HS-5 (cell line): Measurements from ENCODE around the gene CCAR1.
"Not testable (repeated sequence)": the region's sequence is repeated elsewhere in the genome, so short reads cannot be mapped to it uniquely, and the experiment has no call there.

ENCODE experiments used
- DNase-seq: peaks from one replicate; pipeline ENCODE4 v3.0.0-alpha.2; 2012; ENCODE audit warnings: low read depth

Gene CCAR1, protein sequence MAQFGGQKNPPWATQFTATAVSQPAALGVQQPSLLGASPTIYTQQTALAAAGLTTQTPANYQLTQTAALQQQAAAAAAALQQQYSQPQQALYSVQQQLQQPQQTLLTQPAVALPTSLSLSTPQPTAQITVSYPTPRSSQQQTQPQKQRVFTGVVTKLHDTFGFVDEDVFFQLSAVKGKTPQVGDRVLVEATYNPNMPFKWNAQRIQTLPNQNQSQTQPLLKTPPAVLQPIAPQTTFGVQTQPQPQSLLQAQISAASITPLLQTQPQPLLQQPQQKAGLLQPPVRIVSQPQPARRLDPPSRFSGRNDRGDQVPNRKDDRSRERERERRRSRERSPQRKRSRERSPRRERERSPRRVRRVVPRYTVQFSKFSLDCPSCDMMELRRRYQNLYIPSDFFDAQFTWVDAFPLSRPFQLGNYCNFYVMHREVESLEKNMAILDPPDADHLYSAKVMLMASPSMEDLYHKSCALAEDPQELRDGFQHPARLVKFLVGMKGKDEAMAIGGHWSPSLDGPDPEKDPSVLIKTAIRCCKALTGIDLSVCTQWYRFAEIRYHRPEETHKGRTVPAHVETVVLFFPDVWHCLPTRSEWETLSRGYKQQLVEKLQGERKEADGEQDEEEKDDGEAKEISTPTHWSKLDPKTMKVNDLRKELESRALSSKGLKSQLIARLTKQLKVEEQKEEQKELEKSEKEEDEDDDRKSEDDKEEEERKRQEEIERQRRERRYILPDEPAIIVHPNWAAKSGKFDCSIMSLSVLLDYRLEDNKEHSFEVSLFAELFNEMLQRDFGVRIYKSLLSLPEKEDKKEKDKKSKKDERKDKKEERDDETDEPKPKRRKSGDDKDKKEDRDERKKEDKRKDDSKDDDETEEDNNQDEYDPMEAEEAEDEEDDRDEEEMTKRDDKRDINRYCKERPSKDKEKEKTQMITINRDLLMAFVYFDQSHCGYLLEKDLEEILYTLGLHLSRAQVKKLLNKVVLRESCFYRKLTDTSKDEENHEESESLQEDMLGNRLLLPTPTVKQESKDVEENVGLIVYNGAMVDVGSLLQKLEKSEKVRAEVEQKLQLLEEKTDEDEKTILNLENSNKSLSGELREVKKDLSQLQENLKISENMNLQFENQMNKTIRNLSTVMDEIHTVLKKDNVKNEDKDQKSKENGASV

DNA sequence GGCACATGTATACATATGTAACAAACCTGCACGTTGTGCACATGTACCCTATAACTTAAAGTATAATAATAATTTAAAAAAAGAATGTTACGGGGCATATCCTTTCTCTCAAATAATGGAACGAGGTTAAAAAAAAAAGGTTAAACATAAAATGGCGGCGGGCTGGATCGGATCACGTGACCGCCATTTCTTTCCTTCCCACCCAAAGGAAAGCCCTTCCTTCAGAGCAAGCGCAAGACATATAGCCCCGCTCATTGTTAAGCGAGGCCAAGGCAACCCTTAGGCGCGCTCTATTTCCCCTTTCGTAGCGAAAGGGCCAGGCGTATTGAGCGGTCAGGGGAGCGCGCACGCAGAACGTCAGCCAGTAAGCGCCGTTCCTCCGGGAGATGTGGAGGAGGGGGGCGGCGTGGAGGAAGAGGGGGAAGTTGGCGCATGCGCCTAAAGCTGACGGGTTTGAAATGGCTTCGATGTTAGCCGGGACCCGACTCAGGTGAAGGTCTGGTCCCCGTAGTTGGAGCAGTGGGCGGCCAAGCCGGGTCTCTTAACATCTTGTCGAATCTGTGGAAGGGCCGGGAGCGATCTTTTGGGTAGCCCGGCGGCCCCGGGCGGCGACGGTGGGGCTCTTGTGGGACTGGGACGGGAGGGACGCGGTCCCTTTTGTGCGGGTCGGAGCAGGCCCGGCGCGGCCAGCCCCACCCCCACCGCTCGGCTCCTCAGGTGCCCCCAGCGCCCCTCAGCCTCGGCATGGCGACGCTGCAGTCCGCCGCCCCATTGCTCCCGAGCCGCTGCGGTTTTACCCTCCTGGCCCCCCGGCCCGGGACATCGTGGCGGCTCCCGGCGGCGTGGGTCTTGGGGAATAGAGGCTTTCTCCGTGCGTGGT, at the start of gene CCAR1:
Gene CCAR1 (plus strand): TSS at position 447 of the 880 bp plus-strand sequence. CDS start 1,266 bp downstream, outside the sequence.
- DNase-seq, result peak; percentile 94

GRCh38 chr10:68684413-68684812, 36.6 kb upstream of the CCAR1 start:
- DNase-seq, result no peak

- no peak for DNase-seq
Observed at GRCh38 chr10:68696018-68696417, 25.0 kb upstream of the CCAR1 start.

- no peak for DNase-seq
Observed at GRCh38 chr10:68697106-68697505, 23.9 kb upstream of the CCAR1 start.

GRCh38 chr10:68700197-68700596, 20.8 kb upstream of the CCAR1 start:
- no peak for DNase-seq

- no peak for DNase-seq
Observed at GRCh38 chr10:68705548-68705947, 15.5 kb upstream of the CCAR1 start.

GRCh38 chr10:68708987-68709386, 12.1 kb upstream of the CCAR1 start:
- not testable (repeated sequence) for DNase-seq

GRCh38 chr10:68713065-68713464, 8.0 kb upstream of the CCAR1 start:
- DNase-seq, result not testable (repeated sequence)

DNA sequence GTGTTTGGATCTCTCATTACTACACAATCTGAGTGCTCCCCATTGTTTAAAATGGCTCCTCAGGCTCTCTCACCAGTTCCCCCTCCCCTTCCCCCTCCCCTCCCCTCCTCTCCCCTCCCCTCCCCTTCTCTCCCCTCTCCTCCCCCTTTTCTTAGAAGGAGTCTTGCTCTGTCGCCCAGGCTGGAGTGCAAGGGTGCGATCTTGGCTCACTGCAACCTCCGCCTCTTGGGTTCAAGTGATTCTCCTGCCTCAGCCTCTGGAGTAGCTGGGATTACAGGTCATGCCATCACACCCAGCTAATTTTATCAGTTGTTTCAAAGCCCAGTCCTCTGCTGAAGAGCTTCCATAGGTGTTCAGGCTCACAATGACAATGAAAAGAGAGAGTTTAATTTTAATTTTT, 3.6 kb upstream of the CCAR1 start:
- no peak for DNase-seq

DNA sequence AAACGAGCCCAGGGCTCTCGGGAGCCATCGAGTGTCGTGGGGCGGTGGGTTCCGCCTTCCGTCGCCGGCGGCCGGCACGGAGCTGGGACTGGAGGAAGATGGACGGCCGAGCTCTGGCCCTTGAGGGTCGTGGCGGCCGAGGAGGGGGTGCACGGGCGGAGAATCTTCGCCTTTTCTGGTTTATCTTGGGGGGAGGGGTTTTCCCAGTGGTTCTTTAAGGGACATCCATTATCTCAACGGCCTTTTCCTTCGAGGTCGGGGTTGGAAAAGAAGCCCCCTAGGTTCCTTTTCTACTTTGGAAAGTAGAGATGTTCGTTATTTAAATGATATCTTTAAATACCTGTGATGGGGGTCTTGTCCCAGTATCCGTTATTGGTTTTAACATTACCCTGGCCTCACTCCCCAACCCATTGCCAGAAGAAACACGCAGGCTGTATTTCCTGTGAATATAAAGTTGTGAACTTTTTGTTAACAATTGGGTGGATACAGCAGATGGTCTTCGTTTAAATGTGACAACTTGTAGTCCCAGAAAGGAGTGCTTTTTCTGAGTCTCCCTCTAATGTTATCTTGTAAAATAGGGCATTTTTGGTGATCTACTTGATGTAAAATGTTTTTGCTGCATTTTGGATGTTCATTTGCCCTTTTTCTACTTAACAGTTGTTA, 765 bp downstream of the CCAR1 start:
- no peak for DNase-seq

DNA sequence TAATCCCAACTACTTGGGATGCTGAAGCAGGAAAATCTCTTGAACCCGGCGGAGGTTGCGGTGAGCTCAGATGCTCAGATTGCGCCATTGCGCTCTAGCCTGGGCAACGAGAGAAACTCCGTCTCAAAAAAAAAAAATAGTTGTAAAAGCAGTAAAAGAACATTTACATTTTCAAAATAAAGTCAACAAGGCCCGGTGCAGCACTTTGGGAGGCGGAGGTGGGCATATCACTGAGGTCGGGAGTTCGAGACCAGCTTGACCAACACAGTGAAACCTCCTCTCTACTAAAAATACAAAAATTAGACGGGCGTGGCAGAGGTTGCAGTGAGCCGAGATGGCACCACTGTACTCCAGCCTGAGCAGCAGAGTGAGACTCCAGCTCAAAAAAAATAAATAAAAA, 4.0 kb downstream of the CCAR1 start:
- DNase-seq, result no peak

DNA sequence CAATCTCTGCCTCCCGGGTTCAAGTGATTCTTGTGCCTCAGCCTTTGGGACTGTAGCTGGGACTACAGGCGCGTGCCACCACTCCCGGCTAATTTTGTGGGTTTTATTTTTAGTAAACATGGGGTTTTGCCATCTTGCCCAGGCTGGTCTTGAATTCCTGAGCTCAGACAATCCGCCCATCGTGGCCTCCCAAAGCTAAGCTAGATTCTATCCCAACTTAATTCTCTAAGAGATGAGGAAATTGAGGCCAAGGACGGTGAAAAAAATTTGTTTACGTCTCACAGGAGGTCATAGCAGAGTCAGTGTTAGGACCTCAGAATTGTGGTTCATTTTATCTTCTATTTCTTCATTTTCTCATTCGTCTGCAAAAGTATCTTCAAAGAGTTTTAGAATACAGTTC, 6.1 kb downstream of the CCAR1 start:
- no peak for DNase-seq

GRCh38 chr10:68732651-68733050, 11.6 kb downstream of the CCAR1 start:
- DNase-seq, result no peak

- DNase-seq, result no peak
Observed at GRCh38 chr10:68734349-68734748, 13.3 kb downstream of the CCAR1 start.

GRCh38 chr10:68735119-68735518, 14.1 kb downstream of the CCAR1 start:
- no peak for DNase-seq

DNA sequence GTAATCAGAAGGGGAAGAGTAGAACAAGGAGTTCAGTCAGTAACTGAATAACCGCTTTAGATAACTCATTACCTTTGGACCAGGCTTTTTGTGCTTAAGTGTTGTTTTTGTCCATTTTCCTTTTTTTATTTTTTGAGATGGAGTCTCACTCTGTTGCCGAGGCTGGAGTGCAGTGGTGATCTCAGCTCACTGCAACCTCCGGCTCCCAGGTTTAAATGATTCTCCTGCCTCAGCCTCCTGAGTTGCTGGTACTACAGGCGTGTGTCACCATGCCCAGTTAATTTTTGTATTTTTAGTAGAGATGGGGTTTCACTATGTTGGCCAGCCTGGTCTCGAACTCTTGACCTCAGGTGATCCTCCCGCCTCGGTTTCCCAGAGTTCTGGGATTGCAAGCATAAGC, 14.7 kb downstream of the CCAR1 start:
- not testable (repeated sequence) for DNase-seq

- DNase-seq, result not testable (repeated sequence)
Observed at GRCh38 chr10:68740676-68741075, 19.6 kb downstream of the CCAR1 start.

GRCh38 chr10:68742397-68742796, 21.4 kb downstream of the CCAR1 start:
- no peak for DNase-seq

- no peak for DNase-seq
Observed at GRCh38 chr10:68752711-68753350, 31.8 kb downstream of the CCAR1 start.

DNA sequence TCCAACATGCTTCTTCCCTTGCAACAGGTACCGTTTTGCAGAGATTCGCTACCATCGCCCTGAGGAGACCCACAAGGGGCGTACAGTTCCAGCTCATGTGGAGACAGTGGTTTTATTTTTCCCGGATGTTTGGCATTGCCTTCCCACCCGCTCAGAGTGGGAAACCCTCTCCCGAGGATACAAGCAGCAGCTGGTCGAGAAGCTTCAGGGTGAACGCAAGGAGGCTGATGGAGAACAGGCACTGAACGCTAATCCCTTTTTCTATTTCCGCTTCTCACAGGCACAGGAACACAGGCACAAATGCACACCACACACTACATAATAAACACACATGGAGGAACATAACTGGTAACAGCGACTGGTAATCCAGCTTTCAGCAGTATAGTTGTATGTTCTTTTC, 35.2 kb downstream of the CCAR1 start:
- no peak for DNase-seq
